PC-9 (cell line): ENCODE measurements around the gene NUBPL. TPM values are rescaled to one million over a fixed set of nuclear protein-coding genes. Genes with fewer than 3 reads are reported as not detected.

ENCODE experiments used
- BruUV-seq: library from RNA; stranded (reverse); fragments of 400-500 nt; replicated peaks from 2 replicates; lab custom pipeline; 2021; lab: Mats Ljungman, UMichigan
- CTCF ChIA-PET: fragments of 300-600 bp; sonication (Branson Sonifier 250); formaldehyde crosslinking; loops from one replicate; lab custom pipeline; 2022; ENCODE audit warnings: antibody characterized with exemption; lab: Charles Lee
- POLR2A ChIA-PET: fragments of 300-600 bp; sonication (Branson Sonifier 250); formaldehyde crosslinking; loops from one replicate; lab custom pipeline; 2022; ENCODE audit warnings: antibody characterized with exemption; ENCODE audit not compliant: unreplicated experiment; lab: Charles Lee
- DNase-seq, 2 experiments: peaks; one replicate each; pipeline versions ENCODE4 v3.0.0 to v3.0.0-alpha.2; 2015 to 2022; ENCODE audit warnings: mixed read lengths in 1 of 2
- H2AFZ ChIP-seq: fragments of 200-600 bp; sonication (generic); 2 replicates; pipeline ENCODE4 v1.8.1; 2017; ENCODE audit warnings: antibody characterized with exemption
- H3F3A ChIP-seq: fragments of 200-600 bp; sonication (generic); 2 replicates; pipeline ENCODE4 v1.8.1; 2017; ENCODE audit warnings: antibody characterized with exemption, mild to moderate bottlenecking, low read depth; ENCODE audit not compliant: insufficient read depth
- H3K27ac ChIP-seq: fragments of 200-600 bp; sonication (generic); 2 replicates; pipeline ENCODE4 v1.6.1; 2016; ENCODE audit warnings: mixed run types
- H3K27me3 ChIP-seq: fragments of 200-600 bp; sonication (generic); 2 replicates; pipeline ENCODE4 v1.6.1; 2016; ENCODE audit warnings: low read depth, mixed run types; ENCODE audit not compliant: insufficient read depth
- H3K36me3 ChIP-seq: fragments of 200-600 bp; sonication (generic); 2 replicates; pipeline ENCODE4 v1.6.1; 2016; ENCODE audit warnings: low read depth, mixed run types
- H3K4me1 ChIP-seq: fragments of 200-600 bp; sonication (generic); replicated peaks from 2 replicates; pipeline ENCODE4 v1.6.1; 2016; ENCODE audit warnings: mixed run types; ENCODE audit not compliant: insufficient read depth
- H3K4me2 ChIP-seq: fragments of 200-600 bp; sonication (generic); 2 replicates; pipeline ENCODE4 v1.6.1; 2017; ENCODE audit warnings: mixed run types
- H3K4me3 ChIP-seq: fragments of 200-600 bp; sonication (generic); 2 replicates; pipeline ENCODE4 v1.6.1; 2016; ENCODE audit warnings: mixed run types
- H3K79me2 ChIP-seq: fragments of 200-600 bp; sonication (generic); 2 replicates; pipeline ENCODE4 v1.6.1; 2017; ENCODE audit warnings: low read depth, mixed run types
- H3K9me2 ChIP-seq: fragments of 200-600 bp; sonication (generic); 2 replicates; pipeline ENCODE4 v1.8.1; 2017; ENCODE audit warnings: mild to moderate bottlenecking; ENCODE audit not compliant: insufficient read depth
- H3K9me3 ChIP-seq: fragments of 200-600 bp; sonication (generic); 2 replicates; pipeline ENCODE4 v1.8.1; 2016; ENCODE audit warnings: low read depth; ENCODE audit not compliant: insufficient read depth
- H4K20me1 ChIP-seq: fragments of 200-600 bp; sonication (generic); 2 replicates; pipeline ENCODE4 v1.8.1; 2017; ENCODE audit not compliant: insufficient read depth
- CTCF ChIP-seq: fragments of 200-600 bp; sonication (generic); conservative IDR thresholded peaks from 2 replicates; pipeline ENCODE4 v1.6.1; 2017; ENCODE audit warnings: mixed run types, antibody characterized with exemption, mild to moderate bottlenecking, moderate library complexity
- EZH2 ChIP-seq: fragments of 200-600 bp; sonication (generic); IDR thresholded peaks from 2 replicates; pipeline ENCODE4 v1.8.0; 2017; ENCODE audit warnings: antibody characterized with exemption, low read depth
- intact Hi-C: fragments of 100-400 bp; cut with micrococcal nuclease; formaldehyde crosslinking; loops from one replicate; pipeline ENCODE4 v1.10.0; 2022; ENCODE audit not compliant: unreplicated experiment
- total RNA-seq: library from RNA; stranded (reverse); gene quantifications from 2 replicates; pipeline ENCODE4 v1.2.3, GENCODE V29; 2021

Gene NUBPL
- total RNA-seq, 1 experiment from 2014 or later: 14.6 TPM

GRCh38 chr14:31763041-31763440, 201.8 kb downstream of the NUBPL start:
- BruUV-seq: no TSS peak
- Histone ChIP-seq H3K4me2 (no peak overlapping the region), H2AFZ (no peak overlapping the region), H4K20me1 (no peaks in the 10 kb centered on the region), H3K27ac (no peak overlapping the region), H3K9me3 (no peaks in the 10 kb centered on the region), H3F3A (no peaks in the 10 kb centered on the region), H3K4me1 (no peaks in the 10 kb centered on the region), H3K9me2 (no peaks in the 10 kb centered on the region), H3K79me2 (no peaks in the 10 kb centered on the region), H3K36me3 (no peaks in the 10 kb centered on the region), H3K4me3 (no peak overlapping the region), H3K27me3 (no peaks in the 10 kb centered on the region)
- TF ChIP-seq EZH2 (no peak), CTCF (no peak)
- intact Hi-C loops: no loop called here
- CTCF ChIA-PET: no interaction called here
- DNase-seq: no peak
- POLR2A ChIA-PET: no interaction called here

GRCh38 chr14:31766315-31766892, 205.2 kb downstream of the NUBPL start:
- TF ChIP-seq EZH2: no peak
- no peak for DNase-seq
- Histone ChIP-seq H3F3A (no peaks in the 10 kb centered on the region), H3K4me3 (no peak overlapping the region), H3K27ac (no peak overlapping the region), H2AFZ (no peak overlapping the region), H3K27me3 (no peaks in the 10 kb centered on the region), H4K20me1 (no peaks in the 10 kb centered on the region), H3K4me1 (no peaks in the 10 kb centered on the region), H3K9me2 (no peaks in the 10 kb centered on the region), H3K36me3 (no peaks in the 10 kb centered on the region), H3K4me2 (no peak overlapping the region), H3K79me2 (no peaks in the 10 kb centered on the region), H3K9me3 (no peaks in the 10 kb centered on the region)
- POLR2A ChIA-PET: no interaction called here
- CTCF ChIA-PET: no interaction called here
- intact Hi-C loops: no loop called here
- no TSS peak for BruUV-seq

- TF ChIP-seq EZH2: no peak
- TF ChIP-seq CTCF: no peak
- no peak overlapping the region for H3K27ac ChIP-seq
- no peaks in the 10 kb centered on the region for H3K36me3 ChIP-seq
- no peak overlapping the region for H3K4me2 ChIP-seq
- H3K4me3 ChIP-seq: no peak overlapping the region
- no peaks in the 10 kb centered on the region for H3K27me3 ChIP-seq
- H3K4me1 ChIP-seq: no peaks in the 10 kb centered on the region
- H3K9me3 ChIP-seq: no peaks in the 10 kb centered on the region
- BruUV-seq: no TSS peak
- H3K9me2 ChIP-seq: no peaks in the 10 kb centered on the region
- no peaks in the 10 kb centered on the region for H3K79me2 ChIP-seq
- intact Hi-C loops: no loop called here
- POLR2A ChIA-PET: no interaction called here
- DNase-seq: no peak
- H4K20me1 ChIP-seq: no peaks in the 10 kb centered on the region
- no peak overlapping the region for H2AFZ ChIP-seq
- H3F3A ChIP-seq: no peaks in the 10 kb centered on the region
- CTCF ChIA-PET: no interaction called here
These were observed 207.2 kb downstream of the NUBPL start for GRCh38 chr14:31768355-31768754.

- Histone ChIP-seq H3K4me1 (no peaks in the 10 kb centered on the region), H3K79me2 (no peaks in the 10 kb centered on the region), H3K27ac (no peak overlapping the region), H3K27me3 (no peaks in the 10 kb centered on the region), H4K20me1 (no peaks in the 10 kb centered on the region), H3K36me3 (no peaks in the 10 kb centered on the region), H3K9me2 (no peaks in the 10 kb centered on the region), H3K4me3 (no peak overlapping the region), H3F3A (no peaks in the 10 kb centered on the region), H3K4me2 (no peak overlapping the region), H2AFZ (no peak overlapping the region), H3K9me3 (no peaks in the 10 kb centered on the region)
- TF ChIP-seq EZH2 (no peak), CTCF (no peak)
- DNase-seq: no peak
- intact Hi-C loops: no loop called here
- BruUV-seq: no TSS peak
- ChIA-PET POLR2A (interaction anchor here (0.5 kb wide), 1 partner anchor 74 kb away, joined by 5 read pairs; no protein-coding TSS in a partner anchor), CTCF (no interaction called here)
These were observed 209.1 kb downstream of the NUBPL start for GRCh38 chr14:31770271-31770670.
